K562 (cell line): ENCODE measurements around the gene NDUFA13.

Experiments used
- EZH2 ChIP-seq: IDR thresholded peaks from 2 replicates; pipeline ENCODE4 v1.6.1; 2012; ENCODE audit warnings: low read depth, mild to moderate bottlenecking, inconsistent platforms, low read length, borderline replicate concordance
- GTF2F1 ChIP-seq: IDR thresholded peaks from 2 replicates; pipeline ENCODE4 v1.6.1; 2011; ENCODE audit warnings: low read depth, low read length, improper control_type of control experiment
- RAD51 ChIP-seq: fragments of 450-650 bp; IDR thresholded peaks from 2 replicates; pipeline ENCODE4 v1.7.1; 2016; ENCODE audit warnings: low read depth, mild to moderate bottlenecking, borderline replicate concordance
- TAF1 ChIP-seq: IDR thresholded peaks from 2 replicates; pipeline ENCODE4 v1.6.1; 2011; ENCODE audit warnings: mild to moderate bottlenecking, low read length, moderate library complexity; ENCODE audit not compliant: insufficient read depth, control insufficient read depth, severe bottlenecking; ENCODE audit errors: extremely low read depth
- ZNF274 ChIP-seq: IDR thresholded peaks from 2 replicates; pipeline ENCODE4 v1.6.1; 2011; ENCODE audit warnings: low read depth, mild to moderate bottlenecking, low read length, moderate library complexity, borderline replicate concordance
- TF ChIP-seq, protein P1 (sequence below), 3 experiments: IDR thresholded peaks in 2 of 3; conservative IDR thresholded peaks in 1 of 3; 2 replicates each; pipeline ENCODE4 v1.5.1; 2011 to 2012; ENCODE audit warnings: low read length in 3 of 3, mild to moderate bottlenecking in 3 of 3, control low read depth in 2 of 3, improper control_type of control experiment in 1 of 3, inconsistent platforms in 1 of 3, low read depth in 1 of 3, mixed read lengths in 1 of 3, moderate library complexity in 1 of 3; ENCODE audit not compliant: insufficient read depth in 2 of 3

DNA sequence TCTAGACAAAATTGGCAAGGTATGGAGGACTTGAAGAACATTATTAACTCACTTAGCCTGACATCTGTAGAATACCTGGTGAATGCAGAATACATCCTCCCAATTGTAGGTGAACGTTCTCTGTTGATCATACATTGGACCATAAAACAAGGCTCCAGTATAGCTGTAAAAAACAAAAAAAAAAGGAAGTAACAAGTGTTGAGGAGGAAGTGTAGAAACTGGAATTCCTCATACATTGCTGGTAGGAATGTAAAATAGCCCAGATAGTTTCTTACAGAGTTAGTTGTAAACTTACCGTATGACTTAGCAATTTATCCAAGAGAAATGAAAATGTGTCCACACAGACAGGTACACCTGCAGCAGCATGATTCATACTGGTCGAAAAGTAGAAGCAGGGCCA is 45.4 kb upstream of the NDUFA13 start:
- TF ChIP-seq, protein P1, sequence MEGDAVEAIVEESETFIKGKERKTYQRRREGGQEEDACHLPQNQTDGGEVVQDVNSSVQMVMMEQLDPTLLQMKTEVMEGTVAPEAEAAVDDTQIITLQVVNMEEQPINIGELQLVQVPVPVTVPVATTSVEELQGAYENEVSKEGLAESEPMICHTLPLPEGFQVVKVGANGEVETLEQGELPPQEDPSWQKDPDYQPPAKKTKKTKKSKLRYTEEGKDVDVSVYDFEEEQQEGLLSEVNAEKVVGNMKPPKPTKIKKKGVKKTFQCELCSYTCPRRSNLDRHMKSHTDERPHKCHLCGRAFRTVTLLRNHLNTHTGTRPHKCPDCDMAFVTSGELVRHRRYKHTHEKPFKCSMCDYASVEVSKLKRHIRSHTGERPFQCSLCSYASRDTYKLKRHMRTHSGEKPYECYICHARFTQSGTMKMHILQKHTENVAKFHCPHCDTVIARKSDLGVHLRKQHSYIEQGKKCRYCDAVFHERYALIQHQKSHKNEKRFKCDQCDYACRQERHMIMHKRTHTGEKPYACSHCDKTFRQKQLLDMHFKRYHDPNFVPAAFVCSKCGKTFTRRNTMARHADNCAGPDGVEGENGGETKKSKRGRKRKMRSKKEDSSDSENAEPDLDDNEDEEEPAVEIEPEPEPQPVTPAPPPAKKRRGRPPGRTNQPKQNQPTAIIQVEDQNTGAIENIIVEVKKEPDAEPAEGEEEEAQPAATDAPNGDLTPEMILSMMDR (IDR thresholded peaks at IDR 0.05 in 2 of 3, conservative IDR thresholded peaks at IDR 0.05 in 1 of 3; ENCODE audit: insufficient read depth in 2 of 3, low read depth in 1 of 3, low read length in 3 of 3) = no peak
- TF ChIP-seq ZNF274 = no peak
- TF ChIP-seq RAD51 = no peak
- no peak for TF ChIP-seq GTF2F1
- no peak for TF ChIP-seq TAF1
- no peak for TF ChIP-seq EZH2
